GM10847 (cell line): ENCODE data around the gene KRTAP10-8.
"Not testable (repeated sequence)": the region's sequence is repeated elsewhere in the genome, so short reads cannot be mapped to it uniquely, and the experiment has no call there.

Experiments
- POLR2A ChIP-seq: IDR thresholded peaks from 2 replicates; pipeline ENCODE4 v1.6.1; 2011; ENCODE audit not compliant: insufficient read length; ENCODE audit errors: extremely low read depth

The KRTAP10-8 gene

GRCh38 chr21:44590311-44590721, 21.6 kb upstream of the KRTAP10-8 start:
- TF ChIP-seq POLR2A: no peak

- TF ChIP-seq POLR2A: no peak
These were observed 19.2 kb upstream of the KRTAP10-8 start, which contains the start of gene KRTAP10-6 for GRCh38 chr21:44592446-44593311. TSS of gene KRTAP10-6 (minus strand) at chr21:44592505. CDS start at chr21:44592484, 21 bp downstream.

- no peak for TF ChIP-seq POLR2A
These were observed 18.1 kb upstream of the KRTAP10-8 start for GRCh38 chr21:44593598-44594405.

GRCh38 chr21:44594406-44594916, 17.4 kb upstream of the KRTAP10-8 start:
- no peak for TF ChIP-seq POLR2A

GRCh38 chr21:44595524-44595923, 16.4 kb upstream of the KRTAP10-8 start:
- no peak for TF ChIP-seq POLR2A

GRCh38 chr21:44596068-44596725, 15.7 kb upstream of the KRTAP10-8 start:
- TF ChIP-seq POLR2A: no peak

- TF ChIP-seq POLR2A: no peak
These were observed 13.8 kb upstream of the KRTAP10-8 start for GRCh38 chr21:44598061-44598460.

GRCh38 chr21:44599264-44600029, 12.4 kb upstream of the KRTAP10-8 start:
- no peak for TF ChIP-seq POLR2A

- not testable (repeated sequence) for TF ChIP-seq POLR2A
These were observed 11.5 kb upstream of the KRTAP10-8 start, which contains the start of gene KRTAP10-7 for GRCh38 chr21:44600118-44600978. TSS of gene KRTAP10-7 (plus strand) at chr21:44600597. CDS start at chr21:44600622, 25 bp downstream.

GRCh38 chr21:44601596-44602462, 10.1 kb upstream of the KRTAP10-8 start:
- no peak for TF ChIP-seq POLR2A

GRCh38 chr21:44602463-44602850, 9.4 kb upstream of the KRTAP10-8 start:
- no peak for TF ChIP-seq POLR2A

GRCh38 chr21:44603109-44603875, 8.6 kb upstream of the KRTAP10-8 start:
- no peak for TF ChIP-seq POLR2A
